ENCODE results near the gene DST. TPM values are rescaled to one million over a fixed set of nuclear protein-coding genes. Genes with fewer than 3 reads are reported as not detected.

The DST gene
- total and polyA plus RNA-seq, 2 donors (not counting 1 experiment from before 2014, with no cell fraction given) = 1.5 to 1.9 TPM

GRCh38 chr6:56480654-56481337 lies 161.9 kb downstream of the DST start:
- H2AFZ ChIP-seq (ENCODE audit: insufficient read depth, low read depth, low read length, poor library complexity, severe bottlenecking) = no peak overlapping the region
- no peak for DNase-seq
- TF ChIP-seq EZH2 (IDR thresholded peaks at IDR 0.05; ENCODE audit: borderline replicate concordance, insufficient read depth, low read depth, low read length, poor library complexity, severe bottlenecking) = no peak
- TF ChIP-seq CTCF (IDR thresholded peaks at IDR 0.05) = no peak
- no peaks in the 10 kb centered on the region for H3K79me2 ChIP-seq (ENCODE audit: control insufficient read depth, insufficient read depth, low read length)
- Mint-ChIP-seq H3K4me1 (no peaks in the 10 kb centered on the region), H3K9me3 (ENCODE audit: insufficient read depth) (peaks cover 4% of the 10 kb centered on the region), H3K27me3 (no peaks in the 10 kb centered on the region), H3K27ac (no peak overlapping the region), H3K4me3 (no peak overlapping the region)
- H3K4me1 ChIP-seq (ENCODE audit: control insufficient read depth in 2 of 2, insufficient read depth in 2 of 2, low read length in 2 of 2) = no peaks in the 10 kb centered on the region
- intact Hi-C loops (cut with micrococcal nuclease) = no loop called here
- CTCF ChIA-PET = no interaction called here
- whole genome bisulfite sequencing (ENCODE audit: insufficient coverage) = no CpG with 5 or more reads among the region's 4 CpGs
- no peak overlapping the region for H3K4me3 ChIP-seq (ENCODE audit: control extremely low read depth in 1 of 5, extremely low read depth in 1 of 5, insufficient read depth in 1 of 5, low read depth in 2 of 5, low read length in 4 of 5)
- no peak for ATAC-seq (ENCODE audit: low read depth)
- POLR2A ChIA-PET = no interaction called here
- no peaks in the 10 kb centered on the region for H3K9me3 ChIP-seq (ENCODE audit: control extremely low read depth in 1 of 3, control insufficient read depth in 2 of 3, insufficient read depth in 1 of 3, low read length in 2 of 3)
- H3K4me2 ChIP-seq (replicated peaks; ENCODE audit: low read depth, low read length, poor library complexity, severe bottlenecking) = no peak overlapping the region
- no peaks in the 10 kb centered on the region for H3K27me3 ChIP-seq (replicated peaks in 1 of 4; ENCODE audit: control extremely low read depth in 1 of 4, control insufficient read depth in 3 of 4, insufficient read depth in 4 of 4, low read length in 3 of 4)
- H3K27ac ChIP-seq (ENCODE audit: low read length in 2 of 2) = no peak overlapping the region
- no peak overlapping the region for H3K9ac ChIP-seq (ENCODE audit: low read length)
- H4K20me1 ChIP-seq (ENCODE audit: control insufficient read depth, insufficient read depth, low read length, poor library complexity, severe bottlenecking) = no peaks in the 10 kb centered on the region
- no peaks in the 10 kb centered on the region for H3K36me3 ChIP-seq (replicated peaks in 1 of 2; ENCODE audit: control extremely low read depth in 1 of 2, control insufficient read depth in 1 of 2, extremely low read depth in 1 of 2, insufficient read depth in 2 of 2, low read length in 1 of 2)

GRCh38 chr6:56480246-56480645 lies 162.4 kb downstream of the DST start:
- Histone ChIP-seq H4K20me1 (ENCODE audit: control insufficient read depth, insufficient read depth, low read length, poor library complexity, severe bottlenecking) (no peaks in the 10 kb centered on the region), H3K4me3 (ENCODE audit: control extremely low read depth in 1 of 5, extremely low read depth in 1 of 5, insufficient read depth in 1 of 5, low read depth in 2 of 5, low read length in 4 of 5) (no peak overlapping the region), H3K9ac (ENCODE audit: low read length) (no peak overlapping the region), H3K27me3 (replicated peaks in 1 of 4; ENCODE audit: control extremely low read depth in 1 of 4, control insufficient read depth in 3 of 4, insufficient read depth in 4 of 4, low read length in 3 of 4) (no peaks in the 10 kb centered on the region), H3K36me3 (replicated peaks in 1 of 2; ENCODE audit: control extremely low read depth in 1 of 2, control insufficient read depth in 1 of 2, extremely low read depth in 1 of 2, insufficient read depth in 2 of 2, low read length in 1 of 2) (no peaks in the 10 kb centered on the region), H2AFZ (ENCODE audit: insufficient read depth, low read depth, low read length, poor library complexity, severe bottlenecking) (no peak overlapping the region), H3K4me2 (replicated peaks; ENCODE audit: low read depth, low read length, poor library complexity, severe bottlenecking) (no peak overlapping the region), H3K9me3 (ENCODE audit: control extremely low read depth in 1 of 3, control insufficient read depth in 2 of 3, insufficient read depth in 1 of 3, low read length in 2 of 3) (no peaks in the 10 kb centered on the region), H3K27ac (ENCODE audit: low read length in 2 of 2) (no peak overlapping the region), H3K79me2 (ENCODE audit: control insufficient read depth, insufficient read depth, low read length) (no peaks in the 10 kb centered on the region), H3K4me1 (ENCODE audit: control insufficient read depth in 2 of 2, insufficient read depth in 2 of 2, low read length in 2 of 2) (no peaks in the 10 kb centered on the region)
- TF ChIP-seq CTCF (IDR thresholded peaks at IDR 0.05) (no peak), EZH2 (IDR thresholded peaks at IDR 0.05; ENCODE audit: borderline replicate concordance, insufficient read depth, low read depth, low read length, poor library complexity, severe bottlenecking) (no peak)
- DNase-seq = no peak
- H3K27me3 Mint-ChIP-seq = no peaks in the 10 kb centered on the region
- no peak overlapping the region for H3K27ac Mint-ChIP-seq
- intact Hi-C loops (cut with micrococcal nuclease) = no loop called here
- ChIA-PET POLR2A (no interaction called here), CTCF (no interaction called here)
- H3K4me1 Mint-ChIP-seq = no peaks in the 10 kb centered on the region
- H3K4me3 Mint-ChIP-seq = no peak overlapping the region
- H3K9me3 Mint-ChIP-seq (ENCODE audit: insufficient read depth) = peaks cover 4% of the 10 kb centered on the region
- no peak for ATAC-seq (ENCODE audit: low read depth)

Measured in B cell (primary cell).